ENCODE measurements around the gene HP1BP3. TPM values are rescaled to one million over a fixed set of nuclear protein-coding genes. Genes with fewer than 3 reads are reported as not detected.

HP1BP3 gene
- total and polyA plus RNA-seq, 2 of the 4 experiments (the other 2 are of a cell fraction): 88.4 to 151 TPM

GRCh38 chr1:20729155-20729931 is 57.8 kb downstream of the HP1BP3 start:
- Histone ChIP-seq H3K4me1 (ENCODE audit: control insufficient read depth, insufficient read depth, low read length) (peaks cover 12% of the 10 kb centered on the region), H2AK9ac (replicated peaks; ENCODE audit: low read depth, low read length, poor library complexity) (peak overlapping the region; percentile 66), H4K5ac (ENCODE audit: low read depth, low read length) (no peak overlapping the region), H3K18ac (ENCODE audit: low read depth, low read length) (no peak overlapping the region), H4K91ac (ENCODE audit: insufficient read depth, low read depth, low read length) (no peak overlapping the region), H2BK20ac (ENCODE audit: low read depth, low read length) (no peak overlapping the region), H3K56ac (ENCODE audit: extremely low read depth, insufficient read depth, low read length) (no peak overlapping the region), H3K9ac (ENCODE audit: low read depth, low read length) (no peak overlapping the region), H2BK5ac (ENCODE audit: low read depth, low read length, poor library complexity, severe bottlenecking) (no peak overlapping the region), H2BK15ac (ENCODE audit: low read depth, low read length) (no peak overlapping the region), H3K9me3 (ENCODE audit: control insufficient read depth, insufficient read depth, low read length) (no peaks in the 10 kb centered on the region), H3K9me1 (ENCODE audit: insufficient read depth, low read length) (peaks cover 11% of the 10 kb centered on the region; the same call in 1 of the 2 replicates), H3K14ac (replicated peaks; ENCODE audit: low read depth, low read length) (no peak overlapping the region), H3K27me3 (ENCODE audit: control insufficient read depth, insufficient read depth, low read length) (no peaks in the 10 kb centered on the region), H2AK5ac (ENCODE audit: low read depth, low read length) (0 out of 2 replicates have a peak overlapping the region, but pooled peaks have one; percentile 40), H2AFZ (replicated peaks; ENCODE audit: low read length, poor library complexity) (no peak overlapping the region), H4K20me1 (ENCODE audit: insufficient read depth, low read length) (no peaks in the 10 kb centered on the region), H3K4ac (ENCODE audit: low read depth, low read length) (0 out of 2 replicates have a peak overlapping the region, but pooled peaks have one; percentile 24), H2BK120ac (ENCODE audit: low read depth, low read length) (no peak overlapping the region; the same call in none of the 2 replicates), H3K23ac (ENCODE audit: low read depth, low read length) (0 out of 2 replicates have a peak overlapping the region, but pooled peaks have one; percentile 20), H3K79me1 (ENCODE audit: low read depth in 1 of 2, low read length in 2 of 2) (peaks cover 0 to 31% of the 10 kb centered on the region in 2 experiments; a peak in 2 of 4 replicates), H3K4me2 (ENCODE audit: low read depth, low read length) (no peak overlapping the region), H4K8ac (ENCODE audit: low read depth in 2 of 2, low read length in 2 of 2) (no peak overlapping the region), H3K27ac (ENCODE audit: insufficient read depth, low read length) (no peak overlapping the region), H3K36me3 (ENCODE audit: control insufficient read depth, insufficient read depth, low read length) (no peaks in the 10 kb centered on the region), H3K4me3 (ENCODE audit: insufficient read depth, low read depth, low read length) (no peak overlapping the region)
- in situ Hi-C loops (cut with MboI; ENCODE audit: low sequenced_read_pairs): no loop called here
- no peak for DNase-seq
- 81% methylated on average over 11 of the region's 14 CpGs; no CpG with 5 or more reads in 1 of the 2 experiments for WGBS, 2 experiments (ENCODE audit: extremely low coverage in 2 of 2, insufficient read length in 1 of 2)
- ChIA-PET CTCF (interaction anchor here (1.5 to 2.0 kb wide), 2 partner anchors 10 to 32 kb away, joined by 3 to 6 read pairs; no protein-coding TSS in a partner anchor), POLR2A (ENCODE audit: unreplicated experiment) (no interaction called here)
- dilution Hi-C loops (cut with HindIII; ENCODE audit: low sequenced_read_pairs, unreplicated experiment): no loop called here
- intact Hi-C loops (cut with micrococcal nuclease): no loop called here
- ATAC-seq (ENCODE audit: low read depth): no peak
- no TSS peak for BruUV-seq (replicated peaks)
- TF ChIP-seq RFX5 (IDR thresholded peaks at IDR 0.05; ENCODE audit: low read depth, low read length) (no peak), RAD21 (IDR thresholded peaks at IDR 0.05; ENCODE audit: low read length) (no peak)
